Psoas muscle (tissue), 8 donors: ENCODE results near the gene SH3RF1. TPM values are rescaled to one million over a fixed set of nuclear protein-coding genes. Genes with fewer than 3 reads are reported as not detected.

Experiments used
- ATAC-seq, 4 donors: fragments of 200-7000 bp; cut with Tn5 transposase; one replicate each; pipeline ENCODE4 v1.9.1; 2020; ENCODE audit warnings: moderate library complexity in 3 of 4, mild to moderate bottlenecking in 2 of 4
- DNase-seq, 2 donors: peaks; one replicate each; pipeline ENCODE4 v3.0.0-alpha.2; 2020
- H3K27ac ChIP-seq: fragments of 200-600 bp; one replicate; pipeline ENCODE4 v1.8.0; 2022
- H3K27me3 ChIP-seq, 3 donors: fragments of 200-600 bp in 1 of 3; one replicate each; pipeline versions ENCODE4 v1.6.1 to v1.8.0; 2013 to 2022; ENCODE audit warnings: low read length in 2 of 3, mild to moderate bottlenecking in 2 of 3, moderate library complexity in 1 of 3; ENCODE audit not compliant: insufficient read depth in 3 of 3
- H3K36me3 ChIP-seq, 2 donors: fragments of 200-600 bp in 1 of 2; one replicate each; pipeline versions ENCODE4 v1.6.1 to v1.8.0; 2013 to 2022; ENCODE audit warnings: low read depth in 1 of 2, mild to moderate bottlenecking in 1 of 2, moderate library complexity in 1 of 2; ENCODE audit not compliant: insufficient read depth in 1 of 2
- H3K4me1 ChIP-seq: fragments of 200-600 bp; one replicate; pipeline ENCODE4 v1.8.0; 2022
- H3K4me3 ChIP-seq: fragments of 200-600 bp; one replicate; pipeline ENCODE4 v1.8.0; 2022; ENCODE audit warnings: mild to moderate bottlenecking
- H3K9me3 ChIP-seq: fragments of 200-600 bp; one replicate; pipeline ENCODE4 v1.8.0; 2022
- WGBS, 3 donors: extraction: QIAGEN DNeasy Blood & Tissue Kit; methylation state at CpG; one replicate each; pipeline versions ENCODE4 v1.1.6 to v1.1.7; 2013; 5-methylcytosine and 5-hydroxymethylcytosine counted together
- intact Hi-C, 2 donors: fragments of 100-400 bp; cut with DNase I; formaldehyde crosslinking; loops; one replicate each; pipeline versions ENCODE4 v1.11.0 to v1.14.2; 2022
- polyA plus RNA-seq, 3 donors: library from polyadenylated mRNA; stranded (reverse); fragments of 200-250 nt; gene quantifications; one replicate each; pipeline ENCODE4 v1.2.3, GENCODE V29; 2013
- total RNA-seq, 4 donors: library from RNA; stranded (reverse); fragmentation: NEBNext Ultra II Directional in 2 of 4; extraction: Animal tissue kit (Norgen Biotek cat#: 25700) in 2 of 4; gene quantifications; one replicate each; pipeline versions ENCODE4 v1.2.1 to v1.2.4, GENCODE V29; 2021 to 2023
- TF ChIP-seq, protein P1 (sequence below): fragments of 200-600 bp; IDR thresholded peaks from one replicate; pipeline ENCODE4 v1.8.0; 2022; ENCODE audit warnings: antibody characterized with exemption
- donor health status: healthy with polysubstance abuse.
- donor health status: DM: no; HTN: no; CAD: no; lungs with moderate emphysema.
- donor health status: Bipolar disorder and iron deficiency.
- donor health status: healthy.
- donor health status: DM: yes; HTN: yes; CAD: no.
- donor health status: DM: no; HTN: no; CAD: no.
- donor health status: DM: no; HTN: no; CAD: no.
- donor health status: DM: yes; HTN: yes; CAD: no.

The SH3RF1 gene
- total and polyA plus RNA-seq, 7 donors = 4.8 to 35.9 (median 19.2) TPM

DNA sequence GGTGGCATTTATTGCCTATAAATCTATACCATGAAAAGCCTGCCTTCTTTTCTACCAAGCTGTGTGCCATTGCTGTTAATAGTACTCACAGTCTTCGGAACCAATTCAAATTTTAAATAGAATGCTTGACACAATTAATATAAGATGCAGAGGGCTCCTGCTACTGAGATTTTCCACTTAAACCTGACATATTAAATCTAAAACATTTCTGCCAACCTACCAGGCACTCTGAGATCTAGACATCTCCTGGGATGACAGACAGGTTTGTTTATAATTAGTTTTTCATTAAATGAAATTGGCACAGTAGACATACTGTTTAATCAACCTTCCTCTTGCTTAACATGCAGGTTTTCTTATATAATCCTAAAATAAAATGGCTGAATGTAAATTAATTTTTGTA, 143.4 kb downstream of the SH3RF1 start:
- Histone ChIP-seq H3K36me3 (peaks cover 0 to 69% of the 10 kb centered on the region in 2 donors), H3K4me3 (no peak overlapping the region), H3K27ac (no peak overlapping the region), H3K9me3 (no peaks in the 10 kb centered on the region), H3K27me3 (no peaks in the 10 kb centered on the region), H3K4me1 (no peaks in the 10 kb centered on the region)
- intact Hi-C loops = no loop called here
- WGBS, 3 donors = 94 to 97% (median 97%) methylated on average over 1 of the region's 1 CpG
- ATAC-seq = no peak
- DNase-seq = no peak
- TF ChIP-seq, protein P1, sequence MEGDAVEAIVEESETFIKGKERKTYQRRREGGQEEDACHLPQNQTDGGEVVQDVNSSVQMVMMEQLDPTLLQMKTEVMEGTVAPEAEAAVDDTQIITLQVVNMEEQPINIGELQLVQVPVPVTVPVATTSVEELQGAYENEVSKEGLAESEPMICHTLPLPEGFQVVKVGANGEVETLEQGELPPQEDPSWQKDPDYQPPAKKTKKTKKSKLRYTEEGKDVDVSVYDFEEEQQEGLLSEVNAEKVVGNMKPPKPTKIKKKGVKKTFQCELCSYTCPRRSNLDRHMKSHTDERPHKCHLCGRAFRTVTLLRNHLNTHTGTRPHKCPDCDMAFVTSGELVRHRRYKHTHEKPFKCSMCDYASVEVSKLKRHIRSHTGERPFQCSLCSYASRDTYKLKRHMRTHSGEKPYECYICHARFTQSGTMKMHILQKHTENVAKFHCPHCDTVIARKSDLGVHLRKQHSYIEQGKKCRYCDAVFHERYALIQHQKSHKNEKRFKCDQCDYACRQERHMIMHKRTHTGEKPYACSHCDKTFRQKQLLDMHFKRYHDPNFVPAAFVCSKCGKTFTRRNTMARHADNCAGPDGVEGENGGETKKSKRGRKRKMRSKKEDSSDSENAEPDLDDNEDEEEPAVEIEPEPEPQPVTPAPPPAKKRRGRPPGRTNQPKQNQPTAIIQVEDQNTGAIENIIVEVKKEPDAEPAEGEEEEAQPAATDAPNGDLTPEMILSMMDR = no peak

GRCh38 chr4:169124661-169125060, 146.1 kb downstream of the SH3RF1 start:
- TF ChIP-seq, protein P1 = no peak
- Histone ChIP-seq H3K27ac (no peak overlapping the region), H3K4me1 (no peaks in the 10 kb centered on the region), H3K9me3 (no peaks in the 10 kb centered on the region), H3K4me3 (no peak overlapping the region), H3K27me3 (no peaks in the 10 kb centered on the region), H3K36me3 (peaks cover 2 to 69% of the 10 kb centered on the region in 2 donors)
- intact Hi-C loops = no loop called here
- no peak for ATAC-seq
- DNase-seq = no peak
- WGBS, 3 donors = 88 to 89% (median 89%) methylated on average over 2 of the region's 2 CpGs

- intact Hi-C loops = no loop called here
- ATAC-seq = no peak
- no peak for DNase-seq
- TF ChIP-seq, protein P1 = no peak
- Histone ChIP-seq H3K27ac (no peak overlapping the region), H3K9me3 (no peaks in the 10 kb centered on the region), H3K4me1 (no peaks in the 10 kb centered on the region), H3K27me3 (no peaks in the 10 kb centered on the region), H3K4me3 (no peak overlapping the region), H3K36me3 (peaks cover 2 to 69% of the 10 kb centered on the region in 2 donors)
- 89 to 97% (median 92%) methylated on average over 2 of the region's 2 CpGs for WGBS, 3 donors
These were observed 148.3 kb downstream of the SH3RF1 start for GRCh38 chr4:169122422-169122821.

DNA sequence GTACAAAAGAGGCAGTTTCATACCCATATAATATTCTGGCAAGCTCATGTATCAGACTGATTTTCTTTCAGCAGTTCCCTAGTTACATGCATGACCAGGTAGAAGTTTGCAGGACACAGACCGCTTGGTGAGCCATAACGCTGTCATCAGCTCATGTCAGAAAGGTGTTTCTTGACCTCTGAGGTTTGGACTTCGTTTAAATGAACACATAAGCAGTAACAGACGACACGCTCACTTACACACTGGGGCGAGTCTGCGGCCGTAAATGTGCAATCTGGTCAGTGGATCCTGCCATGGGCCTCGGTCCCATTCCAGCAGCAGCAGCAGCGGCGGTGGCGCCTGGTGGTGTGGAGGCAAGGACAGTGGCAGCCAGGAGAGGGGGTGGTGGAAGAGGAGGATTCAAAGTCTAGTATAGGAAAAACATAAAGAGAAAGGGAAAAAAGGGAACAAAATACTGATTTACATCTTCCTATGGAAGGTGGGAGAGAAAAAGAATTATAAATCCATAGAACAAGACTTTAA, 148.8 kb downstream of the SH3RF1 start:
- whole genome bisulfite sequencing, 3 donors = 93 to 95% (median 94%) methylated on average over 12 of the region's 12 CpGs
- H3K36me3 ChIP-seq = peaks cover 2 to 69% of the 10 kb centered on the region in 2 donors
- no peaks in the 10 kb centered on the region for H3K27me3 ChIP-seq
- no peaks in the 10 kb centered on the region for H3K4me1 ChIP-seq
- no peak overlapping the region for H3K27ac ChIP-seq
- TF ChIP-seq, protein P1 = no peak
- H3K4me3 ChIP-seq = no peak overlapping the region
- DNase-seq (no peak), ATAC-seq (no peak)
- H3K9me3 ChIP-seq = no peaks in the 10 kb centered on the region
- intact Hi-C loops = no loop called here

GRCh38 chr4:169120624-169121023, 150.1 kb downstream of the SH3RF1 start:
- no peak overlapping the region for H3K27ac ChIP-seq
- intact Hi-C loops = no loop called here
- no peaks in the 10 kb centered on the region for H3K27me3 ChIP-seq
- no peak for DNase-seq
- H3K36me3 ChIP-seq = peaks cover 2 to 72% of the 10 kb centered on the region in 2 donors
- H3K4me3 ChIP-seq = no peak overlapping the region
- no peaks in the 10 kb centered on the region for H3K4me1 ChIP-seq
- no peaks in the 10 kb centered on the region for H3K9me3 ChIP-seq
- 91 to 94% (median 93%) methylated on average over 2 of the region's 2 CpGs for WGBS, 3 donors
- no peak for ATAC-seq
- TF ChIP-seq, protein P1 = no peak
